ENCODE measurements around the gene C12orf60.

C12orf60 gene

DNA sequence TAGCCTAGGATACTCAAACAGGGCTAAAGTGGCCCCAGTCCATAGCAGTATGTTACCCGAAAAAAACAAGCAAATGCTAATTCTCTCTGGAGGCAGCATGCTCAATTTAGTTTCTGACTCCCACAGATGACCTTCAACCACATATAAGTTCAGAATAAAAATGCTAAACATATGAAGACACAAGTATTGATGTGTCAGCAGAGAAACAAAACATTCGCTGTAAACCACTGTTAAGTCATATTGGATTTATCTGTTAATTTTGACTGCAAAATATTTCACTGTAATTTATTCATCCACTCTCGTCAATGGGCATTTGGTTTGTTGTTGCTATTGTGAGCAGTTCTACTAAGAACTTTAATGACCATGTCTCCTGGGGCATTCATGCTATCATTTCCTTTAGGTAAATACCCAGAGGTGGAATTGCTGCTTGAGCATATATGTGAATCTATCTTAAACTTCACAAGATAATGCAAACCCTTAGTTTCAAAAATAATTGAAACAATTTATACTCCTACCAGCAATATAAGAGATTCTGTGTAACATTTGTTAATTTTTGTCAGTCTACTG, 36.7 kb upstream of the C12orf60 start:
- Histone ChIP-seq H3K56ac (ENCODE audit: low read length) (no peak overlapping the region), H4K8ac (ENCODE audit: low read depth, low read length) (no peak overlapping the region), H3K4me3 (ENCODE audit: low read length) (no peak overlapping the region), H2BK120ac (ENCODE audit: low read depth, low read length) (no peak overlapping the region), H4K5ac (ENCODE audit: low read length) (no peak overlapping the region), H3K79me1 (ENCODE audit: low read length) (peaks cover 1% of the 10 kb centered on the region), H3K27me3 (ENCODE audit: insufficient read depth, low read length, poor library complexity) (no peaks in the 10 kb centered on the region), H3K4ac (ENCODE audit: low read depth, low read length) (no peak overlapping the region), H3K4me1 (ENCODE audit: control insufficient read depth, low read depth, low read length) (no peaks in the 10 kb centered on the region), H3K23ac (ENCODE audit: low read length) (no peak overlapping the region), H3K18ac (ENCODE audit: low read length) (no peak overlapping the region), H2BK5ac (ENCODE audit: low read length) (no peak overlapping the region), H3K4me2 (ENCODE audit: low read length) (no peak overlapping the region), H2AK5ac (ENCODE audit: low read length) (no peak overlapping the region), H3K36me3 (ENCODE audit: control insufficient read depth, insufficient read depth, low read length) (no peaks in the 10 kb centered on the region), H3K27ac (ENCODE audit: low read depth, low read length) (no peak overlapping the region), H3K79me2 (ENCODE audit: control insufficient read depth, insufficient read depth, low read length) (peaks cover 5% of the 10 kb centered on the region), H3K9ac (ENCODE audit: low read length) (no peak overlapping the region), H2BK15ac (replicated peaks; ENCODE audit: low read depth) (no peak overlapping the region)
- no peak for DNase-seq
- no CpG with 5 or more reads among the region's 3 CpGs for WGBS (ENCODE audit: extremely low coverage, insufficient coverage, low lambda C conversion rate)

DNA sequence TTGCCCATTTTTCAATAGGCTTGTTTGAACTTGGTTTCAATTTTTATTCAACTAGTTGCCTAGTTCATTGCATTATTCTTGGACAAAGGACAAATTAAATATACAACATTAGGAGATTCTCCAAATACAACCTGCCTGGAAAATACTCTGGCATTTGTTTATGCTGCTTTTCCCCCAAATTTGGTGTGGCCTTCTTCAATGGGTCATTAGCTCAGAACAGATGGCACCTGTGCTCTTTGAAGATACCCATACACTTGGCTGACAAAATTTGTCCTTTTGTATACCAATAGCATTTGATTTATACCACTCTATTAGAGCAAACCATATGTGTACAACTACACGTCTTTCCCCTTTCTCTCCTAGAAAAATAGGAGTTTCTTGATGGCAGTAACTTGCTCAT, 35.9 kb upstream of the C12orf60 start:
- no peak overlapping the region for H2AK5ac ChIP-seq (ENCODE audit: low read length)
- H3K4ac ChIP-seq (ENCODE audit: low read depth, low read length) = no peak overlapping the region
- no peak overlapping the region for H3K4me2 ChIP-seq (ENCODE audit: low read length)
- DNase-seq = no peak
- no peak overlapping the region for H3K27ac ChIP-seq (ENCODE audit: low read depth, low read length)
- no CpG with 5 or more reads among the region's 1 CpG for WGBS (ENCODE audit: extremely low coverage, insufficient coverage, low lambda C conversion rate)
- H4K8ac ChIP-seq (ENCODE audit: low read depth, low read length) = no peak overlapping the region
- peaks cover 5% of the 10 kb centered on the region for H3K79me2 ChIP-seq (ENCODE audit: control insufficient read depth, insufficient read depth, low read length)
- no peak overlapping the region for H3K18ac ChIP-seq (ENCODE audit: low read length)
- no peaks in the 10 kb centered on the region for H3K36me3 ChIP-seq (ENCODE audit: control insufficient read depth, insufficient read depth, low read length)
- H3K27me3 ChIP-seq (ENCODE audit: insufficient read depth, low read length, poor library complexity) = no peaks in the 10 kb centered on the region
- no peak overlapping the region for H3K23ac ChIP-seq (ENCODE audit: low read length)
- no peaks in the 10 kb centered on the region for H3K4me1 ChIP-seq (ENCODE audit: control insufficient read depth, low read depth, low read length)
- H2BK5ac ChIP-seq (ENCODE audit: low read length) = no peak overlapping the region
- H2BK15ac ChIP-seq (replicated peaks; ENCODE audit: low read depth) = no peak overlapping the region
- H2BK120ac ChIP-seq (ENCODE audit: low read depth, low read length) = no peak overlapping the region
- no peak overlapping the region for H3K56ac ChIP-seq (ENCODE audit: low read length)
- H3K79me1 ChIP-seq (ENCODE audit: low read length) = peaks cover 1% of the 10 kb centered on the region
- H3K4me3 ChIP-seq (ENCODE audit: low read length) = no peak overlapping the region
- no peak overlapping the region for H3K9ac ChIP-seq (ENCODE audit: low read length)
- H4K5ac ChIP-seq (ENCODE audit: low read length) = no peak overlapping the region

DNA sequence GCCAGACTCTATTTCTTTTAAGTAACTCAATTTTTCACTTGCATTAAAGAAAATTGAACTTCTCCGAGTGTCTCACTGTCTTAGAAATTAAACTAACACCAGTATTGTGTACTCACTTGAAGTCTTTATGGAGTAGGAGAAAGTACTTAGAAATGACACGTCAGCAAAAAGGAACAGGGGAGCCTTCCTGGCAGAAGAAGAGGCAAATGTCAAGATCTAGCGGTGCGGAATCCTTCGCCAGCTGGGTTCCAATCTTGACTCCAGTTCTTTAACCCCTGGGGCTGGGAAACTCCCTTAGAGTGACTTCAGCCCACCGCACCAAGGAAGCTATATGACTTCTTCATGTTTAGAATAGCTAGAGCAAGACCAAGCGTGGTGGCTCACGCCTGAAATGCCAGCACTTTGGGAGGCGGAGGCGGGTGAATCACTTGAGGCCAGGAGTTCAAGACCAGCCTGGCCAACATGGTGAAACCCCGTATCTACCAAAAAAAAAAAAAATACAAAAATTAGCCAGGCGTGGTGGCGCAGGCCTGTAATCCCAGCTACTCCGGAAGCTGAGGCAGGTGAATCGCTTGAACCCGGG, 34.6 kb upstream of the C12orf60 start:
- no peaks in the 10 kb centered on the region for H3K27me3 ChIP-seq (ENCODE audit: insufficient read depth, low read length, poor library complexity)
- no peaks in the 10 kb centered on the region for H3K4me1 ChIP-seq (ENCODE audit: control insufficient read depth, low read depth, low read length)
- peak overlapping the region; percentile 89 for H3K4me3 ChIP-seq (ENCODE audit: low read length)
- no peak overlapping the region for H3K27ac ChIP-seq (ENCODE audit: low read depth, low read length)
- H3K79me2 ChIP-seq (ENCODE audit: control insufficient read depth, insufficient read depth, low read length) = peaks cover 5% of the 10 kb centered on the region
- no peak overlapping the region for H2BK5ac ChIP-seq (ENCODE audit: low read length)
- H4K8ac ChIP-seq (ENCODE audit: low read depth, low read length) = no peak overlapping the region
- H2BK15ac ChIP-seq (replicated peaks; ENCODE audit: low read depth) = no peak overlapping the region
- no CpG with 5 or more reads among the region's 16 CpGs for WGBS (ENCODE audit: extremely low coverage, insufficient coverage, low lambda C conversion rate)
- H3K56ac ChIP-seq (ENCODE audit: low read length) = peak overlapping the region; percentile 100
- H2BK120ac ChIP-seq (ENCODE audit: low read depth, low read length) = no peak overlapping the region
- peak overlapping the region; percentile 47 for H3K4me2 ChIP-seq (ENCODE audit: low read length)
- H3K9ac ChIP-seq (ENCODE audit: low read length) = peak overlapping the region; percentile 98
- no peak overlapping the region for H3K23ac ChIP-seq (ENCODE audit: low read length)
- no peak overlapping the region for H2AK5ac ChIP-seq (ENCODE audit: low read length)
- peak; percentile 66 for DNase-seq
- H4K5ac ChIP-seq (ENCODE audit: low read length) = no peak overlapping the region
- H3K79me1 ChIP-seq (ENCODE audit: low read length) = peaks cover 1% of the 10 kb centered on the region
- no peaks in the 10 kb centered on the region for H3K36me3 ChIP-seq (ENCODE audit: control insufficient read depth, insufficient read depth, low read length)
- H3K18ac ChIP-seq (ENCODE audit: low read length) = no peak overlapping the region
- H3K4ac ChIP-seq (ENCODE audit: low read depth, low read length) = no peak overlapping the region

DNA sequence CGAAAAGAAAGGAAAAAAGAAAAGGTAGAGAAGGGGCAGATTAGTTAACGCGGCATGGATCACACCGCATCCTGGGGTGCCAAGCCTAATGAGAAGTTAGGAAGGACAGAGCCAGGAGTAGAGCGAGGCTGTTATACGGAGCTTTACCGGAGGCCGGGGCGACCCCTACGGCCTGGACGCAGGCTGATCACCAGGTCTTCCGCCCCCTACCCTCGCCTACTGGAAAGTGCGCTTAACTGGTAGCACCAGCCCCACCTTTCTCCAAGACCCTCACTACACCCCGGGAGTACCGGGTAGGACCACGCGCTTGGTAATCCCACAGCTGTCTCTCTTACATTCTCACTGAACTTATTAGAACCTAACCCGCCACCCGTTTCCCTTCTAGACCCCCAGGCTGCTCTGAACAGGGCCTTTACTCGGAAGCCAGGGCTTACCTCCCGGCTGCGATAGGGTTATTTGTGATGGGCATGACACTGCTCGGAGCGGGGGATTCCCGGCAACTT, 34.0 kb upstream of the C12orf60 start:
- Histone ChIP-seq H3K56ac (ENCODE audit: low read length) (peak overlapping the region; percentile 100), H3K4ac (ENCODE audit: low read depth, low read length) (no peak overlapping the region), H3K9ac (ENCODE audit: low read length) (peak overlapping the region; percentile 98), H3K18ac (ENCODE audit: low read length) (peak overlapping the region; percentile 4), H3K4me1 (ENCODE audit: control insufficient read depth, low read depth, low read length) (no peaks in the 10 kb centered on the region), H3K79me1 (ENCODE audit: low read length) (peaks cover 1% of the 10 kb centered on the region), H4K5ac (ENCODE audit: low read length) (no peak overlapping the region), H3K23ac (ENCODE audit: low read length) (no peak overlapping the region), H3K4me3 (ENCODE audit: low read length) (peak overlapping the region; percentile 89), H2BK15ac (replicated peaks; ENCODE audit: low read depth) (no peak overlapping the region), H2BK5ac (ENCODE audit: low read length) (peak overlapping the region; percentile 82), H3K27me3 (ENCODE audit: insufficient read depth, low read length, poor library complexity) (no peaks in the 10 kb centered on the region), H2BK120ac (ENCODE audit: low read depth, low read length) (no peak overlapping the region), H4K8ac (ENCODE audit: low read depth, low read length) (no peak overlapping the region), H3K27ac (ENCODE audit: low read depth, low read length) (peak overlapping the region; percentile 18), H2AK5ac (ENCODE audit: low read length) (no peak overlapping the region), H3K36me3 (ENCODE audit: control insufficient read depth, insufficient read depth, low read length) (no peaks in the 10 kb centered on the region), H3K79me2 (ENCODE audit: control insufficient read depth, insufficient read depth, low read length) (peaks cover 5% of the 10 kb centered on the region), H3K4me2 (ENCODE audit: low read length) (peak overlapping the region; percentile 47)
- peak; percentile 91 for DNase-seq
- WGBS (ENCODE audit: extremely low coverage, insufficient coverage, low lambda C conversion rate) = no CpG with 5 or more reads among the region's 26 CpGs

DNA sequence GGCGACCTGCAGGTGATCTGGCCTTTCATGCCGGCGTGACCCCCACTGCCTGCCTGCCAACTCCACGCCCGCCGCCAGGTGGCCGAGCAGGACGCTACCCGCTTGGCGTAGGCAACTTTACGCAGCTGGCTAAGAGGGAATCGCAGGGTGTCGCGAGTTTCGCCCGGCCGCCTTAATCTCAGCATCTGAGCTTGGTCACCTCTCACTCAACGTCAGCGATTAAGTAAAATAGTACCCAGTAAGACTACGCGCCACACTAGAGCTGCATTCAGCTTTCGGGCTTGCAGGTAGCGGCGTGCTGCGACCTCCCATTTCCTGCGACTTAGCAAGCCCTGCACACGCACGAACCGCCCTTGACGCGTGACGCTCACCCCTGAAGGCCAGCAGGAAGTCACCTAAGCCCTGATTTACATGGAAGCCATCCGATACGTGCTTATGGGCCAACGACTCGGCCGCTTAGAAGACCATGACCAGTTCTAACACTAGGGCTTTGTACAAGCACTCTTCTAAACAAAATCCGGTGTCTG, 33.4 kb upstream of the C12orf60 start:
- DNase-seq = peak; percentile 95
- no CpG with 5 or more reads among the region's 38 CpGs for WGBS (ENCODE audit: extremely low coverage, insufficient coverage, low lambda C conversion rate)
- H3K27me3 ChIP-seq (ENCODE audit: insufficient read depth, low read length, poor library complexity) = no peaks in the 10 kb centered on the region

More for the DNA sequence above, 33.4 kb upstream of the C12orf60 start:
- H2AK5ac ChIP-seq (ENCODE audit: low read length) = no peak overlapping the region
- H3K9ac ChIP-seq (ENCODE audit: low read length) = peak overlapping the region; percentile 98
- H4K5ac ChIP-seq (ENCODE audit: low read length) = no peak overlapping the region
- no peak overlapping the region for H2BK120ac ChIP-seq (ENCODE audit: low read depth, low read length)
- peaks cover 5% of the 10 kb centered on the region for H3K79me2 ChIP-seq (ENCODE audit: control insufficient read depth, insufficient read depth, low read length)
- peak overlapping the region; percentile 56 for H3K18ac ChIP-seq (ENCODE audit: low read length)
- peak overlapping the region; percentile 62 for H3K27ac ChIP-seq (ENCODE audit: low read depth, low read length)
- peak overlapping the region; percentile 86 for H2BK5ac ChIP-seq (ENCODE audit: low read length)
- peak overlapping the region; percentile 89 for H3K4me3 ChIP-seq (ENCODE audit: low read length)
- no peak overlapping the region for H4K8ac ChIP-seq (ENCODE audit: low read depth, low read length)
- H3K23ac ChIP-seq (ENCODE audit: low read length) = peak overlapping the region; percentile 85
- peak overlapping the region; percentile 100 for H3K56ac ChIP-seq (ENCODE audit: low read length)
- H3K79me1 ChIP-seq (ENCODE audit: low read length) = peaks cover 1% of the 10 kb centered on the region
- H2BK15ac ChIP-seq (replicated peaks; ENCODE audit: low read depth) = no peak overlapping the region
- no peaks in the 10 kb centered on the region for H3K36me3 ChIP-seq (ENCODE audit: control insufficient read depth, insufficient read depth, low read length)
- H3K4me2 ChIP-seq (ENCODE audit: low read length) = peak overlapping the region; percentile 47
- peak overlapping the region; percentile 27 for H3K4ac ChIP-seq (ENCODE audit: low read depth, low read length)
- H3K4me1 ChIP-seq (ENCODE audit: control insufficient read depth, low read depth, low read length) = no peaks in the 10 kb centered on the region

Data from mesendoderm (in vitro differentiated cells).